COLO829 (cell line): ENCODE results near the gene IL4I1.

Experiments used
- DNase-seq: peaks from one replicate; pipeline ENCODE4 v3.0.0; 2012; ENCODE audit warnings: low spot score

IL4I1 gene

GRCh38 chr19:49862391-49863253 lies 34.1 kb downstream of the IL4I1 start:
- no peak for DNase-seq

GRCh38 chr19:49861541-49862378 lies 34.9 kb downstream of the IL4I1 start:
- DNase-seq, result no peak

DNA sequence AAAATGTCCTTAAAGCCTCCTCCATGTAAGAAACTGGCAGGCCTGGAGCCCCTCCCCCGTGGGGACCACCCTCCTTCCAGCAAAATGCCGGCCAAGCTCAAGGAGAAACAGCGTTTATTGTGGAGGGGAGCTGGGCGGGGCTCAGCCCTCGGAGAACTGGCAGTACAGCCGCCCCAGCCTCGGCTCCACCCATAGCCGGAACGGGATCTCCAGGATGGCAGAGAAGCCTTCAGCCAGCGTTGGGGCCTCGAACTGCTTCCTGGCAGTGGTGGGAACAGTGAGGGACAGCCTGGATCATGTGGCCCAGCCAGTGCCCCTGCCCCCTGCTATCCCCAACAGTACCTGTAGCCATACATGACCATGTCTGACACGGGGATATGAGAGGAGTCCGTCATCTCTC lies 35.6 kb downstream of the IL4I1 start:
- no peak for DNase-seq

DNA sequence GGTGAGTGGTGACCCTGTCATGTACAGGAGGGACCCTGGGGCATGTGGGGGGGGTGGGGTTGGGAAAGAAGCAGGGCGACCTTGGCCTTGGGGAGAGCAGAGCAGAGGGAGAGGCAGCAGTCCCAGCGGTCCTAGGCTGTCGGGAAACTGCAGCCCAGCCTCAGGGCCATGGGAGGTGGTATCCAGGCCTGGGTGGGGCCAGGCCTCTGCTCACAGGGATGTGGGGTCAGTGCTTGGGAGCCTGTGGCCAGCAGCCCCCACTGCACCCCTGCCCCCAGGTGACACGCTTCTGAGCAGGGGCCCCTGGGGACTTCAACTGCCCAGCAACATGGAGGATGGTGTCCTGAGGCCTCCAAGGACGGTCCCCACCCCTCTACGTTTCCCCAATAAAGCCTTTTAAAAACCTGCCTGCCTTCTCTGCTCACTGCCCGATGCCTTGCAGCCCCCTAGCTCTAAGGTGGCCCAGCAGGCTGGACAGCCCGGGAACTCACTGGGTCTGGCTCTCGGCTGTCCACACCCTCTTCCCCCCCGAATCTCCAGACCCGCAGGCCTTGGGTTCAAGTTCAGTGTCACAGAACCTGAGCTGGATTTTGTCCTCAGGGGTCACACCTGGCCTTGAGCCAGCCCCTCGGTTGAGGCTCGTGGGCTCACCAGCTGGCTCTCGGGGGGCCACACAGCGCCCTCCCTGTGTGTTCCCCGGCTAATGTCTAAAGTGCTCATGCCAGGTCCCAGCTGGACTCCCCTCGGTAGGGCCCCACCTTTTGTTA lies 36.2 kb downstream of the IL4I1 start:
- DNase-seq, result no peak

GRCh38 chr19:49859682-49860335 lies 36.9 kb downstream of the IL4I1 start:
- DNase-seq, result no peak

DNA sequence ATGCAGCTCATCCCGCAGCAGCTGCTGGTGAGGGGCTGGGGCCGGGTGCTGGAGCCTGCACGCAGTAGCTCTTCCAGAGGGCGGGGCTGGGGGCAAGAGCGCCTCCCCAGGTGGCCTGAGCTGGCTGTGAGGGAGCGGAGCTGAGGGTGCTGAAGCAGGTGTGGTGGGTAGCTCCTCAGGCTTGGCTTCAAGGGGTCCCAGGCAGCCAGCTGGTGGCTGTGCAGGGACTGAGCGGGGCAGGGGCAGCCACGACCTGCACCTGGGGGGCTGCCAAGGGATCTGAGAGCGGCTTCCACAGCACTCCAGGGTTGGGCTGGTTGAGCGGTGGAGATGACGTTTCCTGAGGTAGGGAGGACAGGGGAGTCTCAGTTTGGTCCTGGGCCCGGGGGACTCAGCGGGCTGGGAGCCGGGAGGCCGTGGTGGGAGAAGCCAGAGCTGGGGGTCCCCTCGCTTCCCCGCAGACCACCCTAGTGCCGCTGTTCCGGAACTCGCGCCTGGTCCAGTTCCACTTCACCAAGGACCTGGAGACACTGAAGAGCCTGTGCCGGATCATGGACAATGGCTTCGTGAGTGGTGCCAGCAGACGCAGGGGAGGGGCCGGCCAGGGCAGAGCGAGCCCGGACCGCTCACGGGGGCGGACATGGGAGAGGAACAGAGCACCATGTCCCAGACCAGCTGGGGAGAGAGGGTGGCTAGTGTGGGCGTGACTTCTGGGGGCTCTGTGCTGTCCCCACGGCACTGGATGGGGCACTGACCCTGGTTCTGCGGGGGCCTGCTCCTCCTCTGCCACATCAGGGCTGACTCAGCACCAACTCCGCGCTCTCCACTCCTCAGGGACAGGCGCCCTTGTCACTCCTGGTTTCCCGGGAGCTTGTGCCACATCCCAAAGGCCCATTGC lies 38.4 kb downstream of the IL4I1 start:
- DNase-seq, result no peak

DNA sequence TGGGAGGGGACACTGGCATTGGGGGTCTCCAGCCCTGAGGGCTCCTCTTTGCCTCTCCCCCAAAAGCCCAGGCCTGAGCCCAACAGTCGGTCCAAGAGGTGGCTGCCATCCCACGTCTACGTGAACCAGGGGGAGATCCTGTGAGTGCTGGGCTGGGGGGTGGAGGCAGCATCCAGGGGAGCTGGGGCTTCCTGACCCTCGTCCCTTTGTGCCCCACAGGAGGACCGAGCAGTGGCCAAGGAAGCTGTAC lies 38.9 kb downstream of the IL4I1 start:
- no peak for DNase-seq

GRCh38 chr19:49857061-49857837 lies 39.4 kb downstream of the IL4I1 start:
- no peak for DNase-seq

DNA sequence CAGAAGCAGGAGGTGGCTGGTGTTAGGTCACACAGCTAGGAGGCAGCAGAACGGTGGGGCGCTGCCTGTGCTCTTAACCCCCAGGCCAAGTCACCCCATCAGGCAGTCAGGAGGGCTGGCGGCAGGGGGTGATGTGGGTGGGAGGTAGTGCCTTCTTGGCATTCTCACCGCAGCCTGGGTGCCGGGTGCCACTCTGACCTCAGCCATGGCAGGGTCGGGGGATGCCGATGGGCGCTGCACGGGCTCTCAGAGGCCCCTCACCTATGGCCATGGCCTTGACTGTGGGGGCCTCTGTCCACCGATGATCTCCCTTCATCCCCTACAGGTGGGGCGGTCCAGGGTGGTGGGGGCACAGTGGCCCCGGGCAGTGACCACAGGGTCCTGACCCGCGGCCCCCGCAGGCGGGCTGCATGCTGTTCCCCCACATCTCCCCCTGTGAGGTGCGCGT lies 40.1 kb downstream of the IL4I1 start:
- DNase-seq, result no peak

DNA sequence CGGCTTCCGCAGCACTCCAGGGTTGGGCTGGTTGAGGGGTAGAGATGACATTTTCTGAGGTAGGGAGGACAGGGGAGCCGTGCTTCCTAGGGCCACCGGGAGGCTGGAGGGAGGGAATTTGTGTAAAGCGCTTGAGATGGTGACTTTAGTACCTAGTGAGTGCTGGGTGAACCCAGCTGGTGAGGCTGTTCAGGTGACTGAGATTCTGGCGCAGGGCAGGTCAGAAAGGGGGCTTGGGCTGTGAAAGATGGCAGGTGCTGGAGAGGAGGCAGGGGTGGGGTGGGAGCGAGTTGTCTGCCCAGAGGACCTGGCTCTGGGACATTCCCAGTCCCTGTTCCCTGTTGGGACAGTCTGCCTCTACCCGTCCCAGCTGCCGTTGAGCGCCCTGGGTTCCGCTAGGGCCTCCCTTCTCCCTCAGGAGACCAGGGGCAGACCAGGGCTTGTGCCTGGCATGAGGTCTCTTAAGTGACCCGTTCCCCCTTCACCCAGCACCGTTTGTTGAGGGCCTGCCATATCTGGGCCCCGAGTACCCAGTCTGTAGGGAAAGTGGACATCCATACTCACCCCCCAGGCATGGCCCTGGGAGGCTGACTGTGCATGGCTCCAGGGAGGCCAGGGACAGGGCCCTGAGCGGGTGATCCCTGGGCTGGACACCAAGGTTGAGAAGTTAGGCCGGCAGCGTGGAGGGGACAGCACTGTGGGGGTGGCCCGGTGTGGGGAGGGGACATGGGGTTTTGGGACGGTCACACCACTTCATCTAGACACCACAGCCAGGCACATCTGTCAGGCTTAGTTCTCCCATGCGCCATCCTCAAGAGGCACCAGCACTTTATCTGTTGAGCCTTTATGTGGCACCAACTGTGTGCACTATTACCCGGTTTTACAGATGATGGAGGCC lies 40.8 kb downstream of the IL4I1 start:
- no peak for DNase-seq

GRCh38 chr19:49855277-49855675 lies 41.4 kb downstream of the IL4I1 start:
- no peak for DNase-seq

- DNase-seq, result no peak
These were observed 42.1 kb downstream of the IL4I1 start for GRCh38 chr19:49854378-49855263.

GRCh38 chr19:49853852-49854377 lies 42.8 kb downstream of the IL4I1 start:
- DNase-seq, result no peak

- no peak for DNase-seq
These were observed 44.0 kb downstream of the IL4I1 start for GRCh38 chr19:49852631-49853126.

GRCh38 chr19:49851456-49852259 lies 45.0 kb downstream of the IL4I1 start:
- no peak for DNase-seq

GRCh38 chr19:49850487-49851342 lies 46.0 kb downstream of the IL4I1 start, which contains the start of gene PTOV1:
Gene PTOV1 (plus strand): TSS chr19:49851159.
- peak; percentile 97 for DNase-seq
